Thyroid gland (tissue), 4 donors: ENCODE results near the gene MKKS. TPM values are rescaled to one million over a fixed set of nuclear protein-coding genes. Genes with fewer than 3 reads are reported as not detected.

ENCODE experiments used
- DNase-seq, 2 donors: peaks; one replicate each; pipeline ENCODE4 v3.0.0-alpha.2; 2019
- H3K27ac ChIP-seq, 3 donors: fragments of 200-600 bp; sonication (generic); 1 replicate in 2 of 3; 2 replicates in 1 of 3; pipeline ENCODE4 v1.5.1; 2016 to 2019; ENCODE audit warnings: mild to moderate bottlenecking in 1 of 3, moderate library complexity in 1 of 3
- H3K27me3 ChIP-seq: fragments of 200-600 bp; sonication (generic); one replicate; pipeline ENCODE4 v1.5.1; 2019
- H3K36me3 ChIP-seq, 2 donors: fragments of 200-600 bp; sonication (generic); one replicate each; pipeline ENCODE4 v1.5.1; 2016 to 2019
- H3K4me1 ChIP-seq, 2 donors: fragments of 200-600 bp; sonication (generic); one replicate each; pipeline ENCODE4 v1.5.1; 2017 to 2019
- H3K4me3 ChIP-seq, 3 donors: fragments of 200-600 bp; sonication (generic); replicated peaks in 1 of 3; 1 replicate in 2 of 3; 2 replicates in 1 of 3; pipeline ENCODE4 v1.5.1; 2016; ENCODE audit warnings: mild to moderate bottlenecking in 1 of 3
- H3K9me3 ChIP-seq: fragments of 200-600 bp; sonication (generic); one replicate; pipeline ENCODE4 v1.5.1; 2017
- CTCF ChIP-seq, 6 experiments: fragments of 200-600 bp in 3 of 6; fragments of 450-650 bp in 3 of 6; sonication (generic) in 3 of 6; IDR thresholded peaks; one replicate each; pipeline ENCODE4 v1.5.1; 2016 to 2019; ENCODE audit warnings: antibody characterized with exemption in 6 of 6, mild to moderate bottlenecking in 2 of 6, inconsistent platforms in 1 of 6, moderate library complexity in 1 of 6
- POLR2A ChIP-seq, 2 donors: fragments of 450-650 bp; IDR thresholded peaks; one replicate each; pipeline ENCODE4 v1.6.1; 2017; ENCODE audit warnings: antibody characterized with exemption in 2 of 2, mild to moderate bottlenecking in 2 of 2, moderate library complexity in 1 of 2
- WGBS, 2 donors: methylation state at CpG; one replicate each; pipeline ENCODE4 v1.1.5; 2017; 5-methylcytosine and 5-hydroxymethylcytosine counted together
- intact Hi-C: fragments of 100-400 bp; cut with DNase I; formaldehyde crosslinking; loops from one replicate; pipeline ENCODE4 v1.15.1; 2023
- total RNA-seq, 4 donors: library from RNA; depleted of rRNA; stranded (reverse); fragments of >200 nt; gene quantifications; one replicate each; pipeline ENCODE4 v1.2.3, GENCODE V29; 2016

Gene MKKS
- total RNA-seq, 4 donors from 2014 or later: 19.3 to 27.8 (median 24.1) TPM

DNA sequence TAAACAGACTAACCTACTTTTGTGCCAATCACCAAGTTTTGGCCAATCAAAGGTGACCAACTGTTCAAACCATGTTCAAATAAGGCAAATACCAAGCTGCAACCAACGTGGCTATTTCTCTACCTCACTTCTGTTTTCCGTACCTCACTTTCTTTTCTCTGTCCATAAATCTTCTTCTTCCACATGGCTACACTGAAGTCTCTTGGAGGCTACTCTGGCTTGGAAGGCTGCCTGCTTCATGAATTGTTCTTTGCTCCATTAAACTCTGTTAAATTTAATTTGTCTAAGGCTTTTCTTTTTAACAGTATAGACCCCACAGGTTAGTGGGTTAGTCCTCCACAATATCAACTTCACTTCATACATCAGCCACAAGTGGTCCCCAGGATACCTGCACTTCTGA, 58.8 kb downstream of the MKKS start:
- TF ChIP-seq POLR2A (IDR thresholded peaks at IDR 0.05): no peak
- TF ChIP-seq CTCF (IDR thresholded peaks at IDR 0.05): no peak
- intact Hi-C loops: no loop called here
- no peak overlapping the region for H3K4me3 ChIP-seq

GRCh38 chr20:10374036-10374435, 60.0 kb downstream of the MKKS start:
- intact Hi-C loops: no loop called here
- no peaks in the 10 kb centered on the region for H3K27me3 ChIP-seq
- TF ChIP-seq CTCF (IDR thresholded peaks at IDR 0.05): no peak
- no peak for TF ChIP-seq POLR2A (IDR thresholded peaks at IDR 0.05)

More for the DNA sequence above, 58.8 kb downstream of the MKKS start:
- H3K27ac ChIP-seq: no peak overlapping the region
- DNase-seq: no peak
- no peaks in the 10 kb centered on the region for H3K27me3 ChIP-seq
- no peaks in the 10 kb centered on the region for H3K36me3 ChIP-seq
- WGBS, 2 donors: 67 to 83% methylated on average over 2 of the region's 2 CpGs
- H3K4me1 ChIP-seq: no peaks in the 10 kb centered on the region
- H3K9me3 ChIP-seq: no peaks in the 10 kb centered on the region

GRCh38 chr20:10371467-10371866, 62.6 kb downstream of the MKKS start:
- TF ChIP-seq CTCF (IDR thresholded peaks at IDR 0.05) (no peak), POLR2A (IDR thresholded peaks at IDR 0.05) (no peak)
- intact Hi-C loops: no loop called here
- Histone ChIP-seq H3K27ac (no peak overlapping the region), H3K36me3 (no peaks in the 10 kb centered on the region), H3K9me3 (no peaks in the 10 kb centered on the region), H3K27me3 (no peaks in the 10 kb centered on the region), H3K4me1 (peaks cover 0 to 5% of the 10 kb centered on the region in 2 donors), H3K4me3 (no peak overlapping the region)
- no peak for DNase-seq

More at GRCh38 chr20:10374036-10374435, 60.0 kb downstream of the MKKS start:
- WGBS, 2 donors: 82 to 88% methylated on average over 2 of the region's 2 CpGs
- no peaks in the 10 kb centered on the region for H3K9me3 ChIP-seq
- H3K36me3 ChIP-seq: no peaks in the 10 kb centered on the region
- H3K4me1 ChIP-seq: peaks cover 0 to 5% of the 10 kb centered on the region in 2 donors
- H3K27ac ChIP-seq: no peak overlapping the region
- no peak for DNase-seq
- no peak overlapping the region for H3K4me3 ChIP-seq

- intact Hi-C loops: no loop called here
- no peaks in the 10 kb centered on the region for H3K36me3 ChIP-seq
- H3K4me1 ChIP-seq: peaks cover 0 to 5% of the 10 kb centered on the region in 2 donors
- H3K27ac ChIP-seq: no peak overlapping the region
- H3K4me3 ChIP-seq: no peak overlapping the region
- WGBS, 2 donors: 77% methylated on average over 8 of the region's 8 CpGs
- H3K27me3 ChIP-seq: no peaks in the 10 kb centered on the region
- no peaks in the 10 kb centered on the region for H3K9me3 ChIP-seq
- TF ChIP-seq CTCF (IDR thresholded peaks at IDR 0.05) (no peak), POLR2A (IDR thresholded peaks at IDR 0.05) (no peak)
- DNase-seq: no peak
Measured at GRCh38 chr20:10370091-10370887, 63.7 kb downstream of the MKKS start.

DNA sequence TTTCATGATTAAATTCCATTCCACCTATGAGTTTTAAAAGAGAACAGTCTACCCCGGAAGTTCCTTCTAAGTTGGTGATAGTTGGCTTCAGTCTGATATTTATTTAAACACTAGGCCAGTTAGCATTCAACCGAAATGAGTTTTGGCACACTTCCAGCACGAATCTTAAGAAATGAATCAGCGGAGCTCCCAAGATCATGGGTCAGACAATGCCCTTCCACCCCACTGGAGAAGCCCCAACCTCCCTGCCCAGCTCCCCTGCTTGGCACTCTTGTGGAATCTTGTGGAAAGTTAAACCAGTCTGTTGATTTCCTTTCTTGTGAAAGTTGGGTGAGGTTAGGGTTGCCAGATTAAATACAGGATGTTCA, 64.3 kb downstream of the MKKS start:
- Histone ChIP-seq H3K4me1 (peaks cover 0 to 5% of the 10 kb centered on the region in 2 donors), H3K9me3 (no peaks in the 10 kb centered on the region), H3K27ac (no peak overlapping the region), H3K27me3 (no peaks in the 10 kb centered on the region), H3K4me3 (no peak overlapping the region), H3K36me3 (no peaks in the 10 kb centered on the region)
- peak; percentile 37 to 49 for DNase-seq
- TF ChIP-seq POLR2A (IDR thresholded peaks at IDR 0.05): no peak
- TF ChIP-seq CTCF (IDR thresholded peaks at IDR 0.05): no peak
- intact Hi-C loops: no loop called here
- 16 to 25% methylated on average over 4 of the region's 4 CpGs for WGBS, 2 donors
